ENCODE results near the gene PPRC1. TPM values are rescaled to one million over a fixed set of nuclear protein-coding genes. Genes with fewer than 3 reads are reported as not detected.
A peak's percentile ranks its signal among the peaks of the same experiment; 100 is the strongest.

PPRC1 gene
- total RNA-seq, 1 donor from 2014 or later: 11.7 TPM

GRCh38 chr10:102148275-102148674 lies 15.4 kb downstream of the PPRC1 start:
- no peaks in the 10 kb centered on the region for H3K36me3 ChIP-seq
- H4K20me1 ChIP-seq (ENCODE audit: low read depth): no peaks in the 10 kb centered on the region

GRCh38 chr10:102150970-102151773 lies 18.3 kb downstream of the PPRC1 start:
- peak overlapping the region; percentile 11 for H3K9ac ChIP-seq
- no peaks in the 10 kb centered on the region for H3K27me3 ChIP-seq
- peak overlapping the region; percentile 2 for H2AFZ ChIP-seq (replicated peaks)
- DNase-seq (ENCODE audit: low spot score): no peak
- H3K4me3 Mint-ChIP-seq: peak overlapping the region; percentile 97
- H4K20me1 ChIP-seq (ENCODE audit: low read depth): peaks cover 20% of the 10 kb centered on the region
- H3K4me2 ChIP-seq: peak overlapping the region; percentile 61
- peaks cover 4% of the 10 kb centered on the region for H3K27me3 Mint-ChIP-seq (ENCODE audit: insufficient read depth, low read depth)
- no peaks in the 10 kb centered on the region for H3K36me3 ChIP-seq
- H3K9me3 Mint-ChIP-seq: no peaks in the 10 kb centered on the region
- peak overlapping the region; percentile 74 for H3K4me3 ChIP-seq
- H3K9me3 ChIP-seq (ENCODE audit: low read depth): no peaks in the 10 kb centered on the region
- peaks cover 24% of the 10 kb centered on the region for H3F3A ChIP-seq (ENCODE audit: low read depth)
- peaks cover 28% of the 10 kb centered on the region for H3K36me3 Mint-ChIP-seq
- TF ChIP-seq EZH2phosphoT487 (IDR thresholded peaks at IDR 0.05) (no peak), EZH2 (IDR thresholded peaks at IDR 0.05) (no peak)
- TF ChIP-seq, protein P1, sequence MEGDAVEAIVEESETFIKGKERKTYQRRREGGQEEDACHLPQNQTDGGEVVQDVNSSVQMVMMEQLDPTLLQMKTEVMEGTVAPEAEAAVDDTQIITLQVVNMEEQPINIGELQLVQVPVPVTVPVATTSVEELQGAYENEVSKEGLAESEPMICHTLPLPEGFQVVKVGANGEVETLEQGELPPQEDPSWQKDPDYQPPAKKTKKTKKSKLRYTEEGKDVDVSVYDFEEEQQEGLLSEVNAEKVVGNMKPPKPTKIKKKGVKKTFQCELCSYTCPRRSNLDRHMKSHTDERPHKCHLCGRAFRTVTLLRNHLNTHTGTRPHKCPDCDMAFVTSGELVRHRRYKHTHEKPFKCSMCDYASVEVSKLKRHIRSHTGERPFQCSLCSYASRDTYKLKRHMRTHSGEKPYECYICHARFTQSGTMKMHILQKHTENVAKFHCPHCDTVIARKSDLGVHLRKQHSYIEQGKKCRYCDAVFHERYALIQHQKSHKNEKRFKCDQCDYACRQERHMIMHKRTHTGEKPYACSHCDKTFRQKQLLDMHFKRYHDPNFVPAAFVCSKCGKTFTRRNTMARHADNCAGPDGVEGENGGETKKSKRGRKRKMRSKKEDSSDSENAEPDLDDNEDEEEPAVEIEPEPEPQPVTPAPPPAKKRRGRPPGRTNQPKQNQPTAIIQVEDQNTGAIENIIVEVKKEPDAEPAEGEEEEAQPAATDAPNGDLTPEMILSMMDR (IDR thresholded peaks at IDR 0.05): no peak
- H3K4me1 Mint-ChIP-seq: peaks cover 19% of the 10 kb centered on the region
- H3K79me2 ChIP-seq (ENCODE audit: low read depth): peaks cover 40% of the 10 kb centered on the region
- H3K27ac ChIP-seq: peak overlapping the region; percentile 88
- peaks cover 7% of the 10 kb centered on the region for H3K4me1 ChIP-seq
- H3K27ac Mint-ChIP-seq: peak overlapping the region; percentile 73

More at GRCh38 chr10:102148275-102148674, 15.4 kb downstream of the PPRC1 start:
- H3K9ac ChIP-seq: no peak overlapping the region
- peaks cover 11% of the 10 kb centered on the region for H3K79me2 ChIP-seq (ENCODE audit: low read depth)
- no peak overlapping the region for H3K4me3 Mint-ChIP-seq
- no peak overlapping the region for H2AFZ ChIP-seq (replicated peaks)
- TF ChIP-seq EZH2 (IDR thresholded peaks at IDR 0.05) (no peak), EZH2phosphoT487 (IDR thresholded peaks at IDR 0.05) (no peak)
- TF ChIP-seq, protein P1 (IDR thresholded peaks at IDR 0.05): no peak
- no peak overlapping the region for H3K27ac Mint-ChIP-seq
- peaks cover 24% of the 10 kb centered on the region for H3F3A ChIP-seq (ENCODE audit: low read depth)
- peaks cover 44% of the 10 kb centered on the region for H3K36me3 Mint-ChIP-seq
- no peaks in the 10 kb centered on the region for H3K9me3 ChIP-seq (ENCODE audit: low read depth)
- no peak overlapping the region for H3K4me3 ChIP-seq
- peaks cover 9% of the 10 kb centered on the region for H3K27me3 Mint-ChIP-seq (ENCODE audit: insufficient read depth, low read depth)
- no peaks in the 10 kb centered on the region for H3K9me3 Mint-ChIP-seq
- H3K27me3 ChIP-seq: no peaks in the 10 kb centered on the region
- peaks cover 17% of the 10 kb centered on the region for H3K4me1 Mint-ChIP-seq
- H3K4me1 ChIP-seq: peaks cover 6% of the 10 kb centered on the region
- no peak overlapping the region for H3K27ac ChIP-seq
- no peak for DNase-seq (ENCODE audit: low spot score)
- H3K4me2 ChIP-seq: no peak overlapping the region

DNA sequence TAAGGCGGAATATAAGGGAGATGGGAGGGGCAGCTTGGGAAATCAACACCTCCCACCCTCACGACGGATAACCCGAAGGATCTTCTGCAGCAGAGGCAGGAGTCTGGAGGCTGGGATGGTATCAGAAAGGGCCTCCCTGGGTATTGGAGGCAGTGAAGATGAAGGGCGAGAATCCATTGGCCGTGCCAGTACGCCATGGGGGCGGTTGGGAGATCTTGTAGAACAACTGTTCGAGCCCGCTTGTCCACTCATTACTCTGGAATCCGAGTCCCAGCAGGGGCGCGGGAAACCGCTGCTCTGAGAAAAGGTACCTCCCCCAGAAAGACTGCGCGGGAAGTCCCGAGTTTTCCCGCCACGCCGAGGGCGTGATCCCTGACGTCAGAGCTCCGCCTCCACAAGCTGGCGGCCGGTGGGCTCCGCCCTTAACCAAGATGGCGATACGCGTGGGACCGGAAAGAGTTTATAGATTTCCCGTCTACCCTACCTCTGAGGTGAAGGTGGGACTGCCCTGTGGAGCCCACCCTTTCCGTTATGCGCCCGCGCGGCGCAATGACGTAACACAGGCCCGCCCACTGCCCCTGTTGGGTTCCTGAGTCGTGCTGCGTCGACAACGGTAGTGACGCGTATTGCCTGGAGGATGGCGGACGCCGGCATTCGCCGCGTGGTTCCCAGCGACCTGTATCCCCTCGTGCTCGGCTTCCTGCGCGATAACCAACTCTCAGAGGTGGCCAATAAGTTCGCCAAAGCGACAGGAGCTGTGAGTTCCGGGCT lies 19.1 kb downstream of the PPRC1 start, which contains the start of gene NOLC1:
Gene NOLC1, plus strand, starts transcription at position 616 of the 771 bp plus-strand sequence. Its CDS starts 22 bp downstream, at position 638.
- Histone ChIP-seq H3K9me3 (ENCODE audit: low read depth) (no peaks in the 10 kb centered on the region), H3K4me2 (peak within 1 kb of the TSS; percentile 89), H3K9ac (peak within 1 kb of the TSS; percentile 81), H3K27ac (peak within 1 kb of the TSS; percentile 88), H3K36me3 (no peaks in the 10 kb centered on the region), H2AFZ (replicated peaks) (peak within 1 kb of the TSS; percentile 40), H4K20me1 (ENCODE audit: low read depth) (peaks cover 28% of the 10 kb centered on the region), H3K4me1 (peaks cover 7% of the 10 kb centered on the region), H3K4me3 (peak within 1 kb of the TSS; percentile 74), H3F3A (ENCODE audit: low read depth) (peaks cover 24% of the 10 kb centered on the region), H3K27me3 (no peaks in the 10 kb centered on the region), H3K79me2 (ENCODE audit: low read depth) (peaks cover 48% of the 10 kb centered on the region)
- H3K9me3 Mint-ChIP-seq: no peaks in the 10 kb centered on the region
- TF ChIP-seq, protein P1 (IDR thresholded peaks at IDR 0.05): no peak
- TF ChIP-seq EZH2phosphoT487 (IDR thresholded peaks at IDR 0.05) (no peak), EZH2 (IDR thresholded peaks at IDR 0.05) (no peak)
- H3K4me3 Mint-ChIP-seq: peak within 1 kb of the TSS; percentile 97
- peak within 1 kb of the TSS; percentile 84 for H3K27ac Mint-ChIP-seq
- peak; percentile 98 for DNase-seq (ENCODE audit: low spot score)
- H3K36me3 Mint-ChIP-seq: peaks cover 30% of the 10 kb centered on the region
- peaks cover 4% of the 10 kb centered on the region for H3K27me3 Mint-ChIP-seq (ENCODE audit: insufficient read depth, low read depth)
- H3K4me1 Mint-ChIP-seq: peaks cover 19% of the 10 kb centered on the region

All from neural progenitor cell (in vitro differentiated cells).